H1 (cell line): Measurements from ENCODE around the gene GPR37. TPM values are rescaled to one million over a fixed set of nuclear protein-coding genes. Genes with fewer than 3 reads are reported as not detected.

Experiments
- KDM4A ChIP-seq: IDR thresholded peaks from one replicate; pipeline ENCODE4 v1.7.1; 2012; ENCODE audit warnings: low read depth, mild to moderate bottlenecking, moderate library complexity, low read length, inconsistent platforms; ENCODE audit not compliant: severe bottlenecking
- PHF8 ChIP-seq: fragments of 200-600 bp; sonication (generic); conservative IDR thresholded peaks from 2 replicates; pipeline ENCODE4 v1.7.1; 2012; ENCODE audit warnings: low read depth, mild to moderate bottlenecking, inconsistent platforms, low read length, moderate library complexity
- POLR2A ChIP-seq, 2 experiments: IDR thresholded peaks; 1 replicate in 1 of 2; 2 replicates in 1 of 2; pipeline ENCODE4 v1.6.1; 2011; ENCODE audit warnings: low read depth in 2 of 2, low read length in 2 of 2, mild to moderate bottlenecking in 2 of 2; ENCODE audit errors: control extremely low read depth in 1 of 2
- RBBP5 ChIP-seq: IDR thresholded peaks from 2 replicates; pipeline ENCODE4 v1.7.1; 2012; ENCODE audit warnings: low read depth, mild to moderate bottlenecking, inconsistent platforms, low read length, moderate library complexity, borderline replicate concordance
- SP1 ChIP-seq: IDR thresholded peaks from 2 replicates; pipeline ENCODE4 v1.6.1; 2011; ENCODE audit warnings: low read depth, low read length
- YY1 ChIP-seq: IDR thresholded peaks from 2 replicates; pipeline ENCODE4 v1.6.1; 2011; ENCODE audit warnings: low read depth, mild to moderate bottlenecking, low read length
- polyA plus RNA-seq, 7 experiments: library from polyadenylated mRNA; depleted of rRNA in 3 of 7; stranded (reverse) in 5 of 7; unstranded in 2 of 7; fragments of >200 nt in 5 of 7; fragments of 200-250 nt in 2 of 7; gene quantifications; 1 replicate in 5 of 7; 2 replicates in 1 of 7; 4 replicates in 1 of 7; pipeline versions ENCODE4 v1.2.1 to v1.2.3, GENCODE V29; 2011 to 2013; ENCODE audit warnings: missing spikeins in 2 of 7, mixed read lengths in 2 of 7
- total RNA-seq: library from RNA; stranded (reverse); fragmentation: NEBNext Ultra II Directional; extraction: Animal tissue kit (Norgen Biotek cat#: 25700); gene quantifications from 2 replicates; pipeline ENCODE4 v1.2.1, GENCODE V29; 2021

Gene GPR37
- total and polyA plus RNA-seq, 2 of the 8 experiments (the other 6 are each of a cell fraction or from before 2014, with no cell fraction given), result 1.5 to 17.4 TPM

DNA sequence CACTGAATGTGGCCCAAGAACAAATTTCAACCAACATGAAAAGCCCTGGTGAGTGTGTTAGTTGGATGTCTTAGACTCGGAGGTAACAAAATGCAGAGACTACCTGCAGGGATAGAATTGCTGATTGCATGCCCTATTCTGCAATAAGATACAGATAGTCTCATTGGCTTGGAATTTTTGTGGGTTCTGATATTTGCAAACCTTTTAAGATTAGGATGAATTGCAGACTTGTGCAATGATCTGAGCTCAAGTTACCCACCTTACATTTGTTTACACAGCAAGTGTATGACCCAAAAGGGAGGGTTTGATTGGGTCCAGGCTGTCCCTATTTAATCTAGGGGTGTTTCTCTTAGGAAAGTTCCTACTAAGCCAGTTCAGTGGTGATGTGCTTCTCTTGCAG is 45.4 kb downstream of the GPR37 start (continued):
- TF ChIP-seq YY1 (no peak), KDM4A (no peak), SP1 (no peak), POLR2A (IDR thresholded peaks at IDR 0.05; ENCODE audit: control extremely low read depth in 1 of 2, low read depth in 2 of 2, low read length in 2 of 2) (no peak), PHF8 (no peak), RBBP5 (no peak)
- TF ChIP-seq, all 59 proteins: peak for 0
